LNCaP clone FGC (cell line): ENCODE data around the gene CYP2A13.
"Not testable (repeated sequence)": the region's sequence is repeated elsewhere in the genome, so short reads cannot be mapped to it uniquely, and the experiment has no call there.

Source experiments
- DNase-seq: peaks from one replicate; pipeline ENCODE4 v3.0.0-alpha.2; 2011; ENCODE audit warnings: low read depth
- H3K4me3 ChIP-seq: 2 replicates; pipeline ENCODE4 v1.5.1; 2011; ENCODE audit warnings: mild to moderate bottlenecking, low read depth, low read length, control low read depth
- CTCF ChIP-seq: IDR thresholded peaks from 2 replicates; pipeline ENCODE4 v1.5.1; 2012; ENCODE audit warnings: mild to moderate bottlenecking; ENCODE audit not compliant: control insufficient read depth, insufficient read depth; ENCODE audit errors: extremely low read depth

CYP2A13 gene

GRCh38 chr19:41106177-41106576 lies 17.9 kb downstream of the CYP2A13 start:
- no peak overlapping the region for H3K4me3 ChIP-seq
- no peak for DNase-seq
- TF ChIP-seq CTCF, result no peak

GRCh38 chr19:41111296-41111695 lies 23.0 kb downstream of the CYP2A13 start:
- H3K4me3 ChIP-seq, result no peak overlapping the region
- no peak for DNase-seq
- TF ChIP-seq CTCF, result no peak

GRCh38 chr19:41111750-41112295 lies 23.6 kb downstream of the CYP2A13 start:
- TF ChIP-seq CTCF, result no peak
- DNase-seq, result no peak
- no peak overlapping the region for H3K4me3 ChIP-seq

GRCh38 chr19:41112728-41113290 lies 24.6 kb downstream of the CYP2A13 start:
- no peak for DNase-seq
- TF ChIP-seq CTCF, result no peak
- H3K4me3 ChIP-seq, result no peak overlapping the region

- no peak for DNase-seq
- no peak for TF ChIP-seq CTCF
- H3K4me3 ChIP-seq, result no peak within 1 kb of the TSS
These were observed 25.9 kb downstream of the CYP2A13 start, which contains the start of gene CYP2F1 for GRCh38 chr19:41114132-41114531. Gene CYP2F1, plus strand, starts transcription at chr19:41114432. Its CDS starts 1,757 bp downstream, at chr19:41116189.

- H3K4me3 ChIP-seq, result no peak overlapping the region
- TF ChIP-seq CTCF, result no peak
- DNase-seq, result no peak
These were observed 28.0 kb downstream of the CYP2A13 start for GRCh38 chr19:41116261-41116660.

- not testable (repeated sequence) for H3K4me3 ChIP-seq, DNase-seq
These were observed 33.0 kb downstream of the CYP2A13 start for GRCh38 chr19:41120929-41121911.

GRCh38 chr19:41122846-41123245 lies 34.6 kb downstream of the CYP2A13 start:
- not testable (repeated sequence) for H3K4me3 ChIP-seq, DNase-seq
